Measurements from ENCODE around the gene RBM38.
"Not testable (repeated sequence)": the region's sequence is repeated elsewhere in the genome, so short reads cannot be mapped to it uniquely, and the experiment has no call there.

RBM38 gene

DNA sequence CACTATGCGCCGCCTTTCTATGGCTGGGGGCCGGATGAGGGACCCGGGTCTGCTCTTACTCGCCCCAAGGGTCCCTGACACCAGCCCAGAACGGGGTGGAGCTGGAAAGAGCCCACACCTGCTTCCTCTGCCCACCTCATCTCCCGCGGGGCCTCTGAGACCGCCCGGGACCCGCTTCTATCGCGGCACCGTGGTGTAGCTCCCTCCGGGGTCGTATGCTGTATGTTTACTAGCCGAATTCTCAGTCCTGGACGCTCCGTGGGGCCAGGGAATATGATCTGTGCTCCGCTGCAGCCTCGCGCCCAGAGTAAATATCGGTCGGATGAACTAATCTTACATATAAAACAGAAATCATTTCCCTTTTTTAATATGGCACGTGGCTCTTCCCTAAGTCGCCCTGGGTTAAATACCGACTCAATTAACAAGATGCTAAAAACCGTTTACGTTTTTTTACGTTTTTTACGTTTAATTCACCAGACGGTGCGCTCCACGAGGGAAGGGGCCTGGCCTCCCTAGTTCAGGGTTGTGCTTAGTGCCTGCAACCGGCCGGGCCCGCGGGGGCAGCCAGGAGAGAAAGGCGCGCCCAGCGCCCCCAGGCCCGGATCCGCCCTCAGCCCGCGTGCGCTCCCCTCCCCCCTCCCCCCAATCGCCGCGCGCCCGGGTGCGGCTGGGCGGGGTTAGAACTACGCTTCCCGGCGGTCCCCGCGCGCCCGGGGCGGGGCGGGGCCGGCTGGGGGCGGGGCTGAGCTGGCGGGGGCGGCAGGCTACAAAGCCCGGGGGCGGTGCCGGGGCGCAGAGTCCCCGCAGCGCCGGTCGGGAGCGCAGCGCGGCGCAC is at the start of gene RBM38:
RBM38 (plus strand) TSS at position 793 of the 835 bp plus-strand sequence. CDS start 186 bp downstream, outside the sequence.
- TF ChIP-seq, protein P1, sequence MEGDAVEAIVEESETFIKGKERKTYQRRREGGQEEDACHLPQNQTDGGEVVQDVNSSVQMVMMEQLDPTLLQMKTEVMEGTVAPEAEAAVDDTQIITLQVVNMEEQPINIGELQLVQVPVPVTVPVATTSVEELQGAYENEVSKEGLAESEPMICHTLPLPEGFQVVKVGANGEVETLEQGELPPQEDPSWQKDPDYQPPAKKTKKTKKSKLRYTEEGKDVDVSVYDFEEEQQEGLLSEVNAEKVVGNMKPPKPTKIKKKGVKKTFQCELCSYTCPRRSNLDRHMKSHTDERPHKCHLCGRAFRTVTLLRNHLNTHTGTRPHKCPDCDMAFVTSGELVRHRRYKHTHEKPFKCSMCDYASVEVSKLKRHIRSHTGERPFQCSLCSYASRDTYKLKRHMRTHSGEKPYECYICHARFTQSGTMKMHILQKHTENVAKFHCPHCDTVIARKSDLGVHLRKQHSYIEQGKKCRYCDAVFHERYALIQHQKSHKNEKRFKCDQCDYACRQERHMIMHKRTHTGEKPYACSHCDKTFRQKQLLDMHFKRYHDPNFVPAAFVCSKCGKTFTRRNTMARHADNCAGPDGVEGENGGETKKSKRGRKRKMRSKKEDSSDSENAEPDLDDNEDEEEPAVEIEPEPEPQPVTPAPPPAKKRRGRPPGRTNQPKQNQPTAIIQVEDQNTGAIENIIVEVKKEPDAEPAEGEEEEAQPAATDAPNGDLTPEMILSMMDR (IDR thresholded peaks at IDR 0.05): no peak
- no peak for TF ChIP-seq ZFX (IDR thresholded peaks at IDR 0.05; ENCODE audit: borderline replicate concordance)
- peak within 1 kb of the TSS; percentile 44 for H3K27ac ChIP-seq

DNA sequence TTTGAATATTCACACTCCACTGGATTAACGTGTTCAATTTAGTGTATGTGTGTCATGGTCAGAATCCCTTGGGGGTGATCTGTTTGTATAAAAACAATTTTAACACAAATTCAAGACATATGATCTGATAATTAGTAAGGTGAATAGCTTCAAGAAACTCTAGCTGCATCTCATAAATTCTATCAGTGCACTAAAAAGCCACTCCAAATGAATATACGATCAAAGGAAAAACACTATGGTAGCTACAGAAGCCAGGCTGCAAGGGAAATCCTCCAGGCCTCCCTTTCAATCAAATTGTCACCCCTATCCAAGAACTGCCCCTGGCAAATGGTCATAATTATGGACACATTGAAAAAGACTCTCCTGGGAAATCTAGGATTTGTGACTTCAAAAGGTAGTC is 49.5 kb upstream of the RBM38 start:
- TF ChIP-seq ZFX (IDR thresholded peaks at IDR 0.05; ENCODE audit: borderline replicate concordance): no peak
- TF ChIP-seq, protein P1 (IDR thresholded peaks at IDR 0.05): no peak
- H3K27ac ChIP-seq: no peak overlapping the region

DNA sequence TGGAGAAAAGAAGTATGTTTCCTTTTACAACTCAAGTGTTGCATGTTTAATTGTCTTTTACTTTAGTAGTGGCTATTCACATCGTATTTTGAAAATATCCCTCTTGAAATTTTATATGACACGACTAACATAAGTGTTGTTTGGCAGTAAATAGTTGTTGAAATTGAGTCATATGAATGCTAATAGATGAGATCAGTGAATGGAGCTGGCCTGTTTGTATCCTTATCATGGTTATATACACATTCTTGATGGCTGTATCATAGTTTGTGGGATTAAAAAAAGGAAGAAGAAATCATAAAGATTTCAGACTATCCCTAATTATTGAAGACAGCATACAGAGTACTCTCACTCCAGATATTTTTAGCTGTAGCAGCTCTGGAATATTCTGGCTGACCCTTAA is 48.4 kb upstream of the RBM38 start:
- H3K27ac ChIP-seq: no peak overlapping the region
- no peak for TF ChIP-seq ZFX (IDR thresholded peaks at IDR 0.05; ENCODE audit: borderline replicate concordance)
- TF ChIP-seq, protein P1 (IDR thresholded peaks at IDR 0.05): no peak

DNA sequence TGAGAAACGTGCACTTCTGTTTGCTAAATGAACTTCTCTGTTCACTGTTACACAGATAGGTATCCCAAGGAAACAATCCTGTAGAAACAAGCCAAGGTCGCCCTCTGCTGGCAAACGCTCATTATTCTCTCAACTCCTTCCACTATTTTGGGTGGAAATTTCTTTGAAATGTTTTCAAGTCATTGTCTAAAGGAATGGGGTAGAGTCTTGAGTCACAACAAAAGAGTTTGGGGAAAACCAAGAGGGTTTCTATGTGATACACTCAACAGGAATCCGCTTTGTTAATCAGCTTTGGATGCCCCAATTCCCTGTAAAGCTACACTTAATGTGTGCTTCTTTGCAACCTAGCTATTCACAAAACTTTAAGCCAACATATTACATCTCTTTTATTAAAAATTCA is 44.7 kb upstream of the RBM38 start:
- H3K27ac ChIP-seq: no peak overlapping the region
- TF ChIP-seq, protein P1 (IDR thresholded peaks at IDR 0.05): peak; percentile 87
- no peak for TF ChIP-seq ZFX (IDR thresholded peaks at IDR 0.05; ENCODE audit: borderline replicate concordance)

DNA sequence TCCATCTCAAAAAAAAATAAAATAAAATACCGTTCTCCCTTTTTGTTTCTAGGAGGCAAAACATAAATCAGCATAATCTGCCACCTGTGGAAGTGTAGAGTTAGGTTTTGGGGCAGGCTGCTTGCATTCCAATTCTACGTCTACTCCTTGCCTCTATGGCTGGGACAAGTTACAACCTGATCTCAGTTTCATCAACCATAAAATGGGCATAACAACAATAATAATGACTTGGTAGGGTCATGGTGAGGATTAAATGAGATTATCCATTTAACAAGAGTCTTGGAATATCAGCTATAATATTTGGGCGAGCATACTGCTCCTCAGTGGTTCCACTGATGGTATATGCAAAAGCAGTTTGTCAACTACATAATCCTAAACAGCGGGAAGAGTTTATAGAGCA is 43.8 kb upstream of the RBM38 start:
- no peak overlapping the region for H3K27ac ChIP-seq
- TF ChIP-seq, protein P1 (IDR thresholded peaks at IDR 0.05): no peak
- TF ChIP-seq ZFX (IDR thresholded peaks at IDR 0.05; ENCODE audit: borderline replicate concordance): no peak

DNA sequence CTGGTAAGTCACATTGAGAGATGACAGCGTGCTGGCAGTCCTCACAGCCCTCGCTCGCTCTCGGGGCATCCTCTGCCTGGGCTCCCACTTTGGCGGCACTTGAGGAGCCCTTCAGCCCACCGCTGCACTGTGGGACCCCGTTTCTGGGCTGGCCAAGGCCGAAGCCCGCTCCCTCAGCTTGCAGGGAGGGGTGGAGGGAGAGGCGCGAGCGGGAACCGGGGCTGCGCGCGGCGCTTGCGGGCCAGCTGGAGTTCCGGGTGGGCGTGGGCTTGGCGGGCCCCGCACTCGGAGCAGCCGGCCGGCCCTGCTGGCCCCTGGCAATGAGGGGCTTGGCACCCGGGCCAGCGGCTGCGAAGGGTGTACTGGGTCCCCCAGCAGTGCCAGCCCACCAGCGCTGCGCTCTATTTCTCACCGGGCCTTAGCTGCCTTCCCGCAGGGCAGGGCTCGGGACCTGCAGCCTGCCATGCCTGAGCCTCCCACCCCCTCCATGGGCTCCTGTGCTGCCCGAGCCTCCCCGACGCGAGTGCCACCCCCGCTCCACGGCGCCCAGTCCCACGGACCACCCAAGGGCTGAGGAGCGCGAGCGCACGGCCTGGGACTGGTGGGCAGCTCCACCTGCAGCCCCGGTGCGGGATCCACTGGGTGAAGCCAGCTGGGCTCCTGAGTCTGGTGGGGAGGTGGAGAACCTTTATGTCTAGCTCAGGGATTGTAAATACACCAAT is 42.8 kb upstream of the RBM38 start:
- not testable (repeated sequence) for H3K27ac ChIP-seq

DNA sequence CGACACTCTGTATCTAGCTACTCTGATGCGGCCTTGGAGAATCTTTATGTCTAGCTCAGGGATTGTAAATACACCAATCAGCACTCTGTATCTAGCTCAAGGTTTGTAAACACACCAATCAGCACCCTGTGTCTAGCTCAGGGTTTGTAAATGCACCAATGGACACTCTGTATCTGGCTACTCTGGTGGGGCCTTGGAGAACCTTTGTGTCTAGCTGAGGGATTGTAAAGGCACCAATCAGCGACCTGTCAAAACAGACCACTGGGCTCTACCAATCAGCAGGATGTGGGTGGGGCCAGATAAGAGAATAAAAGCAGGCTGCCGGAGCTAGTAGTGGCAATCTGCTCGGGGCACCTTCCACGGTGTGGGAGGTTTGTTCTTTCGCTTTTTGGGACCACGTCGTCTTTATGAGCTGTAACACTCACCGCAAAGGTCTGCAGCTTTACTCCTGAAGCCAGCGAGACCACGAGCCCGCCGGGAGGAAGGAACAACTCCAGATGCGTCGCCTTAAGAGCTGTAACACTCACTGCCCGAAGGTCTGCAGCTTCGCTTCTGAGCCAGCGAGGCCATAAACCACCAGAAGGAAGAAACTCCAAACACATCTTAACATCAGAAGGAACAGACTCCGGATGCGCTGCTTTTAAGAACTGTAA is 42.1 kb upstream of the RBM38 start:
- H3K27ac ChIP-seq: not testable (repeated sequence)

All from 22Rv1 (cell line).